Fibroblast of the aortic adventitia (primary cell): ENCODE results near the gene CFAP161. TPM values are rescaled to one million over a fixed set of nuclear protein-coding genes. Genes with fewer than 3 reads are reported as not detected.

Experiments
- DNase-seq: peaks from one replicate; pipeline ENCODE4 v3.0.0-alpha.2; 2010; ENCODE audit warnings: low read depth
- H3K4me3 ChIP-seq: 2 replicates; pipeline ENCODE4 v1.5.1; 2011; ENCODE audit warnings: low read depth, mild to moderate bottlenecking, control low read depth, low read length, moderate library complexity
- total RNA-seq: library from RNA; depleted of rRNA; stranded (reverse); fragments of >200 nt; gene quantifications from 2 replicates; pipeline ENCODE4 v1.2.3, GENCODE V29; 2012; ENCODE audit warnings: low replicate concordance
- TF ChIP-seq, protein P1 (sequence below): IDR thresholded peaks from 2 replicates; pipeline ENCODE4 v1.5.1; 2011; ENCODE audit warnings: mild to moderate bottlenecking, low read length, control low read depth, inconsistent platforms; ENCODE audit not compliant: insufficient read depth

The CFAP161 gene
- total RNA-seq, 1 donor = not detected

DNA sequence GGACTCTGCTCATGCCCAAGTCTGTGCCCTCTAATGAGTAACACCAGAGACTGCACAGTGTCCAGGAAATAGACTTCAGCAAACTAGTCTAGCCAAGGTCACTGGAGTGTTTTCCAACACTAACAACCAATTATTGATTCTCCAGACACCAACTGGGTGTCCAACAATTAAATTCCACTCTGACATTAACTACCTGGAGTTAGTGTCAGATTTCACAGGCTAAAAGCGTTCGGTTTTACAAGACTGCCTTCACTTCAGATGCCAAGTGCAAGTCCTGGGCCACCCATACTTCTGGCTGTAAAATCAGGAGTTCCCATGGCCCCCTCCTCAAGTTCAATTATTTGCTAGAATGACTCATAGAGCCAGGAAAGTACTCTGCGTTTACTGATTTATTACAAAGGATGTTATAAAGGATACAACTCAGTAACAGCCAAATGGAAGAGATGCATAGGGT, 20.8 kb upstream of the CFAP161 start:
- no peak overlapping the region for H3K4me3 ChIP-seq
- DNase-seq = no peak
- TF ChIP-seq, protein P1, sequence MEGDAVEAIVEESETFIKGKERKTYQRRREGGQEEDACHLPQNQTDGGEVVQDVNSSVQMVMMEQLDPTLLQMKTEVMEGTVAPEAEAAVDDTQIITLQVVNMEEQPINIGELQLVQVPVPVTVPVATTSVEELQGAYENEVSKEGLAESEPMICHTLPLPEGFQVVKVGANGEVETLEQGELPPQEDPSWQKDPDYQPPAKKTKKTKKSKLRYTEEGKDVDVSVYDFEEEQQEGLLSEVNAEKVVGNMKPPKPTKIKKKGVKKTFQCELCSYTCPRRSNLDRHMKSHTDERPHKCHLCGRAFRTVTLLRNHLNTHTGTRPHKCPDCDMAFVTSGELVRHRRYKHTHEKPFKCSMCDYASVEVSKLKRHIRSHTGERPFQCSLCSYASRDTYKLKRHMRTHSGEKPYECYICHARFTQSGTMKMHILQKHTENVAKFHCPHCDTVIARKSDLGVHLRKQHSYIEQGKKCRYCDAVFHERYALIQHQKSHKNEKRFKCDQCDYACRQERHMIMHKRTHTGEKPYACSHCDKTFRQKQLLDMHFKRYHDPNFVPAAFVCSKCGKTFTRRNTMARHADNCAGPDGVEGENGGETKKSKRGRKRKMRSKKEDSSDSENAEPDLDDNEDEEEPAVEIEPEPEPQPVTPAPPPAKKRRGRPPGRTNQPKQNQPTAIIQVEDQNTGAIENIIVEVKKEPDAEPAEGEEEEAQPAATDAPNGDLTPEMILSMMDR = no peak

DNA sequence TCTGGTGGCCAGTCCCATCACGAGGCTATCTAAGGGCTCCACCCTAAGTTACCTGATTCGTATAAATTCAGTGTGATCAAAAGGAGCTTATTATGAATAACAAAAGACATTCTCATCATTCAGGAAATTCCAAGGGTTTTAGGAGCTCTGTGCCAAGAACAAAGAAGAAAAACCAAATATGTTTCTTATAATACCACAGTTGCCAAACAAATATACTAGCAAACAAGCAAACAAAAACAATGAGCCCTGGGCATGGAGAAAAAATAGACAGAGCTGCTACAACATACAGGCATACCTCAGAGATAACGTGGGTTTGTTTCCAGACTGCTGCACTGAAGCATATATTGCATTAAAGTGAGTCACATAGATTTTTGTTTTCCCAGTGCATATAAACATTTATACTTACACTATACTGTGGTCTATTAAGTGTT, 20.2 kb upstream of the CFAP161 start:
- TF ChIP-seq, protein P1 = no peak
- H3K4me3 ChIP-seq = no peak overlapping the region
- DNase-seq = peak; percentile 15

DNA sequence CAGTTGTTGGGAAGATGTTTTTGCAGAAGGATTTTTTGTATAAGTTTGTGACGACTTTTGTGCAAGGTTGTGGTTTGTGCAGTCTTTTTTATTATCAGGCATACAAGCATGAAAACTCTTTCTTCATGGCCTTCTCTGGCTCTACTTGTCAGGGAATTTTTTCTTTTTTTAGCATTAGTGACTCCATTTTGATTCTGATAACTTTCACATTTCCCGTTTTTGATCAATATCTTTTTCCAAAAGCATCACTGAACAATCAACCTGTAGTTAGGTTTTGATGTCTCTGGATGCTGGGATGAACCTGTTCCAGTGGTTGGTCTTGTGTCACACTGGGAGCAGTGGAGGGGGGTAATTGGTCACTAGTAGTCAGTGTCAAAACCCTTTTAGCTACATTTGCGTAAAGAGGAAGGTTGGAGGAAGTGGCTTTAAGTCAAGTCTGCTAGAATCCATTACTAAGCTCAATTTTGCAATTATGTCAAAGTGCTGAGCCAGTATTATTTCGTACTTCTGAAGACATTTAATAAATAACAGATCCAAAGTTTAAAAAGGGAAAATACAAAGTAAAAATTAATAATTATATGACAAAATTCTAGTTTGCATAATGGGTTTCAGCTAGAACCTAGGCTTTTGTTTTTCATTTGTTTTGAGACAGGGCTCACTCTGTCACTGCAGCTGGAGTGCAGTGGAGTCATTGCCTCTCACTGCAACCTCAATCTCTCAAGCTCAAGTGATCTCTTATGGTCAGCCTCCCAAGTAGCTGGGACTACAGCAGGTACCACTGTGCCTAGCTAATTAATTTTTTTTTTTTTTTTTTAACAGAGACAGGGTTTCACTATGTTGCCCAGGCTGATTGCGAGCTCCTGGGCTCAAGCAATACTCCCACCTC, 18.8 kb upstream of the CFAP161 start:
- no peak for DNase-seq
- TF ChIP-seq, protein P1 = no peak

DNA sequence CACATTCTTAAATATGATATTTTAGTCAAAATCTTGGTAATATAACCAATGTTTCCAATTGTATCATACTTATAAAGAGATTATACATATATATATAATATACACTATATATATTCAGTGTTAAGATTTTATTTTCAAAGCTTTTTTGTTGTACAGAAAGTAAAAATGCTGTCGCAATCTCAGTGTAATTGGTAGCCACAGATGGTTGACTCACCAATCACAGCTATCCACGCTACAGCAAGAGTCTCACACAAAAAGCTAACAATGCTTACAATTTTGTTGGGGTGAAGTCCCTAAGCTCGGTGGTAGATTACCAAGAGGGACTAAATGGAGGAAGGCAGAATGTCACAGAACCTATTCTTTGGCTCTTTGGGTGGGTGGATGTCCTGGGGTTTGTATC, 16.9 kb upstream of the CFAP161 start:
- TF ChIP-seq, protein P1 = no peak
- H3K4me3 ChIP-seq = no peak overlapping the region
- peak; percentile 55 for DNase-seq

More for the DNA sequence above, 18.8 kb upstream of the CFAP161 start:
- H3K4me3 ChIP-seq = no peak overlapping the region

DNA sequence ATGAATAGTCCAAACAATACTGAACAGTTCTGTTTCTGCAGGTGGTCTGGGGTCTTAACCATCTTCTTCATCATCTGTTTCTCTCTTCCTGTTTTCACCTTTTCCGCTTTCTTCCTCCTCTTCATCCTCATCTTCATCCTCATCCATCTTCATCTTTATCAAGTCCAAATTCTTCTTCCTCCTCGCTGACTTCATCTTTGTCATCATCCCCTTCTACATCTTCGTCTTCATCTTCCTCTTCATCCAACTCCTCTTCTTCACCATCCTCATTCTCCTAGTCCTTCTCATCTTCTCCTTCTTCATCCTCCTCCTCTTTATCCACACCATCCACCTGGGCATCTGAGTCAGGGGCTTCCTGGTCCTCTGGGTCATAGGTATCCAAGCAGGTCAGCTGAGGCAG, 16.5 kb upstream of the CFAP161 start:
- no peak overlapping the region for H3K4me3 ChIP-seq
- TF ChIP-seq, protein P1 = no peak
- DNase-seq = no peak

DNA sequence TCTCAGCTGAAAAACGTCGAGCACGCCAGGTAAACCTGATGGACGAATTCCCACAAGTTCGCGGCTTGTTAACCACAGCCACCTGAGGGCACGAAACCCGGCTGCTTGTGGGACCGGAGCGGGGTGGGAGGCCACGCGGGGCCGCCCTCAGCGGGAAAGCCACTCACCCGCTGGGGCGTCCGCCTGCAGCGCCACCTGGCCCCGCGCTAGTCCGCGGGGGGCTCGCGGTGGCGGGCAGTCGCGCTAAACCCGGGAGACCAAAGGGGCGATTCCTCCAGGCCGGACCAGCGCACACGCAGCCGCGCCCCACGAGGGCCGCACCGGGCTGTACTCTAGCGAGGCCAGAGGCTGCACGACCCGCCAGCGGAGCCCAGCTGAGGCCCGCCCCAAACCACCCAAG, 15.7 kb upstream of the CFAP161 start:
- no peak overlapping the region for H3K4me3 ChIP-seq
- DNase-seq = no peak
- TF ChIP-seq, protein P1 = no peak
